Omental fat pad (tissue), 4 donors: ENCODE data around the gene INHA. TPM values are rescaled to one million over a fixed set of nuclear protein-coding genes. Genes with fewer than 3 reads are reported as not detected.

Experiments used
- ATAC-seq: fragments of 150-250 bp; one replicate; pipeline ENCODE4 v1.9.1; 2016; ENCODE audit warnings: mild to moderate bottlenecking, moderate library complexity; ENCODE audit not compliant: low FRiP score
- DNase-seq: peaks from one replicate; pipeline ENCODE4 v3.0.0-alpha.2; 2019; ENCODE audit warnings: low spot score
- small RNA-seq: library from RNA; depleted of rRNA; stranded (forward); fragments of <200 nt; gene quantifications from one replicate; pipeline ENCODE3, GENCODE V24; 2016
- total RNA-seq, 4 donors: library from RNA; depleted of rRNA; stranded (reverse); fragments of >200 nt; gene quantifications; one replicate each; pipeline ENCODE4 v1.1.0, GENCODE V29; 2016
- TF ChIP-seq, protein P1 (sequence below), 3 donors: fragments of 450-650 bp; IDR thresholded peaks; one replicate each; pipeline ENCODE4 v1.5.1; 2016 to 2017; ENCODE audit warnings: antibody characterized with exemption in 3 of 3, mild to moderate bottlenecking in 3 of 3, moderate library complexity in 2 of 3

INHA gene
- total RNA-seq, 4 donors from 2014 or later: 0.88 to 1.1 TPM; not detected in 2

DNA sequence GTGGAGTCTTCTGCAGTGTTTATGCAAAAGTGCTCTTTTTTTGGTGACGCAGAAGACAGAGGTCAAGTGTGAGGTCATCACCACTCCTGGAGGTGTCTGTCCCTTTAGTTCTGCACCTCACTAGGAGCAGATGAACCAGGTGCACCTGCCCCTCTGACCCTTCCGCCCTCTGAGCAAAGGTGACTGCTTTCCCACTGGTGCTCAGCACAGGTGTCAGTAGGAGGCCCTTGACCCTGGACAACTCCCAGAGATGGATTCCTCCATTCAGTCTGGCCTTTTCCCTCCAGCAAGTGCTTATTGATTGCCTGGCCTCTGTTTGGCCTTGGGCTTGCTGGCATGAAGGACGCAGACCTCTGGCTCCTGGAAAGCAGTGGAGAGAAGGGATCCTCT is 46.6 kb downstream of the INHA start:
- TF ChIP-seq, protein P1, sequence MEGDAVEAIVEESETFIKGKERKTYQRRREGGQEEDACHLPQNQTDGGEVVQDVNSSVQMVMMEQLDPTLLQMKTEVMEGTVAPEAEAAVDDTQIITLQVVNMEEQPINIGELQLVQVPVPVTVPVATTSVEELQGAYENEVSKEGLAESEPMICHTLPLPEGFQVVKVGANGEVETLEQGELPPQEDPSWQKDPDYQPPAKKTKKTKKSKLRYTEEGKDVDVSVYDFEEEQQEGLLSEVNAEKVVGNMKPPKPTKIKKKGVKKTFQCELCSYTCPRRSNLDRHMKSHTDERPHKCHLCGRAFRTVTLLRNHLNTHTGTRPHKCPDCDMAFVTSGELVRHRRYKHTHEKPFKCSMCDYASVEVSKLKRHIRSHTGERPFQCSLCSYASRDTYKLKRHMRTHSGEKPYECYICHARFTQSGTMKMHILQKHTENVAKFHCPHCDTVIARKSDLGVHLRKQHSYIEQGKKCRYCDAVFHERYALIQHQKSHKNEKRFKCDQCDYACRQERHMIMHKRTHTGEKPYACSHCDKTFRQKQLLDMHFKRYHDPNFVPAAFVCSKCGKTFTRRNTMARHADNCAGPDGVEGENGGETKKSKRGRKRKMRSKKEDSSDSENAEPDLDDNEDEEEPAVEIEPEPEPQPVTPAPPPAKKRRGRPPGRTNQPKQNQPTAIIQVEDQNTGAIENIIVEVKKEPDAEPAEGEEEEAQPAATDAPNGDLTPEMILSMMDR (IDR thresholded peaks at IDR 0.05): no peak
- ATAC-seq: no peak
- no peak for DNase-seq

DNA sequence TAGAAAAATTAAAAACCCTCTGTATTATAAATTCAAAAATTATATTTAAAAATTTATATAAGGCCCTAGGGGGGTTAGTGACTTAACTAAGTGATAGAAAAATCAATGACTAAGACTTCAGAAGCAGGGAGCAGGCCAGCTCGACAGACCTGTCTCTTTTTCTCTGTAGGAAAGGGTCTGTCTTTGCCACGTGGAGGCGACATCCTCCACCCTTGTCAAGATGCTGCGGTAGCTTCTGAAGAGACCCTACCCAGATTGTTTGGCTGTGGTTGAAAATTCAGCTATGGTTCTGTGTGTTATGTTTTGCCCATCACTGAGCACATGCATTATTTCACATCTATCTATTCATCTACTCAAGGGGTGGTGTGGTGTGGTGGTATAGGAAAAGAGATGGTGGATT is 47.1 kb downstream of the INHA start:
- no peak for ATAC-seq
- no peak for DNase-seq

DNA sequence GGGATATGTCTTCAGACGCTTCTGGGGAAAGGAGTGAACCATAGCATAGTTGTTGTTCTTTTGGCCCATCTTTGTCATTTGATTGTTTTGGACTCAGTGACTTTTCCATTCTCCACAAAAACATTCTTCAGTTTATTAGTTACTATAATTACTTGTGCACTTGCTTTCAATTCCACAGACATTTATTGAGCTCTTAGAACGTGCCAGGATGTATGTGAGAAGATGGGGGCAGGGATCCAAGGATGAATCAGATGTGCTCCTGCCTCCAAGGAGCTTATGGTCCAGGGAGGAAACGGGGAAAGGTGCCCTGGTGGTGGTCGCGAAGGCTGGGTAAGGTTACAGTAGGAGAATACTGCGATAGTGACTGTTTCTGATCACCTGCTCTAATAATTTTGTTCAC is 48.4 kb downstream of the INHA start:
- DNase-seq (no peak), ATAC-seq (no peak)
- TF ChIP-seq, protein P1 (IDR thresholded peaks at IDR 0.05): no peak

More for the DNA sequence above, 47.1 kb downstream of the INHA start:
- TF ChIP-seq, protein P1 (IDR thresholded peaks at IDR 0.05): no peak

DNA sequence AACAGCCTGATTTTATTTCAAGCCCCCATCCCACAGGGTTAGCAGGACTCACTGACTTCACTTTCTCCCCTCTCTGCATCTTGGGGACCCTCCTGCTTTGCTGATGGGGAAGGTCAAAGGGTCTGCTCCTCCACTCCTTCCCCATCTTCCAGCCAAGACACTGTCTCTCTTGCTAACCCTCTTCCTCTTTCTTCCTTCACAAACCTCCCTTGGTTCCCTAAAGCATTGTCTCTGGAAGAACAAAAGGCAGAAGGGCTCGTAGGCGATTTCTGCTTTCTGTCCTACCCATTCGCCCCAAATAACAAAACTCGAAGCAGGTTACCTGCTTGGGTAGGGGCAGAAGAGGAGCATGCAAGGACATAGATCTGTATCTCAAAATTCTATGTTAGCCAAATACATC is 49.8 kb downstream of the INHA start:
- ATAC-seq (no peak), DNase-seq (no peak)
- TF ChIP-seq, protein P1 (IDR thresholded peaks at IDR 0.05): no peak

DNA sequence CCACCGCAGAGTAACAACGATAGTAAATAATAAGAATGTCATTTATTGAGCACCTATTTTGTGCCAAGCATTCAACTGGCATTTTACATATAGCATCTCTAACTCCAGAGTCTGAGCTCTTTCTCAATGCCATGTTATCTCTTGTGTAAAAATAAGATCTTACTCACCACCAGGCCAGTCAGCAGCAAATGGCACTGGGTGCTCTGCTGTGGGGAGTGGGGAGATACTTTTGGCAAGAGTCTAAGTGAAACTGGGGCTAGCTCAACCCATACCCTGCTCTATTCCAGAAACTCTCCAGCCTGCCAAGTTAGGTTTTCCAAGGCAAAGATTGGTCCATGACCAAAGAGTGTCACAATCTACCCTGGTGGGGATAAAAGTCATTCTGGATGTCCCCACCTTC is 50.4 kb downstream of the INHA start:
- no peak for DNase-seq
- TF ChIP-seq, protein P1 (IDR thresholded peaks at IDR 0.05): no peak
- no peak for ATAC-seq

DNA sequence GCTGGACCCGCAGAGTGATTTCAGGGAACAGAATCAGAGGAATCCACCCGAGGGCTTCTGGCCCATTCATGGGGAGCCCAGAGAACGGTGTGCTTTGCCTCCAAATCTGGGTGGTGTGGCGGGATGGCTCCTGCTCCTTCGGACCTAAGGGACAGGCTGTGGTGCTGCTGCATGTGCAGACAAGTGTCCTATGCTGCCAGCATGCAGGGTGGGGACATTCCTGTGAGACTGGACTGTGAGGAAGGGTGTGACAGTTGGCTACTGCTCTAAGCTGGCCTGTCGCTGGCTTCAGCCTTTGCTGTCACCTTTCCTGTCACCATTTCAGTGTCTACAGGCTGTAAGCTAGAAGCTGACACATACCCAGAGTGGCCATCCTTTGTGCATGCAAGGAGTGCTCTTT is 52.5 kb downstream of the INHA start:
- TF ChIP-seq, protein P1 (IDR thresholded peaks at IDR 0.05): no peak
- no peak for DNase-seq
- ATAC-seq: no peak

DNA sequence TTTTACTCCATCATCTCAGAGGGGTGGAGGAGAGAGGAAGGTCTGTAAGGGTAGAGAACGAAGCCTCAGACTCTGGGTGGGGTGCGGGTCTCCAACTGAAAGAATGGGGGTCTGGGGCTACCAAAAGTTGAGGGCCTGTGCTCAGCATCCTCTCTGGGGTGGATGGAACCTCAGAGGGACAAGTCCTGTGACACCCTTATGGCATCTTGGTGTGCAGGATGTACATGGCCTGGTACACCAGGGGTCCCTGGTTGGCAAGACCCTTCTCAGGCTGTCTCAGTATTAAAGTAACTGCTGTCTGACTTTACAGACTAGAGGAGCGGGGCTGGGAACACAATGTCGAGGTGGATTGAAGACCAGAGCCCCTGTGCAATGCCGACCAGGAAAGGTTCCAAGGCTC is 53.1 kb downstream of the INHA start:
- ATAC-seq (no peak), DNase-seq (no peak)
- TF ChIP-seq, protein P1 (IDR thresholded peaks at IDR 0.05): no peak

Small RNAs within 50 kb of the gene (small RNA-seq; reads per million reads assigned to genes)
- gene MIR3132: not detected
- not detected for gene RN7SKP213

Other genes with a start within 250 kb of the INHA start
- not detected for gene RESP18, start 239.6 kb upstream of the INHA start, total RNA-seq
- gene DNPEP, start 184.4 kb upstream of the INHA start, total RNA-seq: 10 to 100 TPM; 58.4 to 97.4 (median 85.7) TPM
- 100 to 1,000 TPM in 3 of 4 donors, 10 to 100 TPM in 1; 39.4 to 292 (median 182) TPM for gene DES, start 153.9 kb upstream of the INHA start, total RNA-seq
- gene SPEG, start 137.5 kb upstream of the INHA start, total RNA-seq: 10 to 100 TPM; 12.4 to 28.9 (median 17.7) TPM
- 10 to 100 TPM; 22.6 to 37.8 (median 29.4) TPM for gene GMPPA, start 73.4 kb upstream of the INHA start, total RNA-seq
- under 1 TPM in 2 of 4 donors, not detected in 2; 0.12 to 0.19 TPM for gene ASIC4, start 57.8 kb upstream of the INHA start, total RNA-seq
- 10 to 100 TPM; 32.6 to 70.8 (median 45.5) TPM for gene CHPF, start 28.5 kb upstream of the INHA start, total RNA-seq
- gene TMEM198, start 28.3 kb upstream of the INHA start, total RNA-seq: 1 to 10 TPM; 1.9 to 6.2 (median 2.9) TPM
- 100 to 1,000 TPM in 2 of 4 donors, 10 to 100 TPM in 2; 68.6 to 117 (median 88.7) TPM for gene OBSL1, start 771 bp upstream of the INHA start, total RNA-seq
- 10 to 100 TPM in 2 of 4 donors, 1 to 10 TPM in 2; 9.1 to 22.4 (median 13.0) TPM for gene STK11IP, start 25.5 kb downstream of the INHA start, total RNA-seq
- gene SLC4A3, start 55.3 kb downstream of the INHA start, total RNA-seq: 10 to 100 TPM in 2 of 4 donors, 1 to 10 TPM in 2; 5.2 to 15.8 (median 8.6) TPM